Neuronal stem cell (in vitro differentiated cells): Measurements from ENCODE around the gene ZNF618.

ENCODE experiments used
- DNase-seq: peaks from one replicate; pipeline ENCODE4 v3.0.0-alpha.2; 2013; ENCODE audit warnings: low spot score
- H2AFZ ChIP-seq: one replicate; pipeline ENCODE4 v1.6.1; 2013; ENCODE audit warnings: mild to moderate bottlenecking, low read length, inconsistent platforms
- H2AK5ac ChIP-seq: 2 replicates; pipeline ENCODE4 v1.6.1; 2013; ENCODE audit warnings: low read depth, mild to moderate bottlenecking, inconsistent platforms, low read length, moderate library complexity, mixed read lengths
- H2BK120ac ChIP-seq: 2 replicates; pipeline ENCODE4 v1.6.1; 2013; ENCODE audit warnings: low read depth, mild to moderate bottlenecking, inconsistent platforms, low read length, moderate library complexity, mixed read lengths
- H2BK12ac ChIP-seq: one replicate; pipeline ENCODE4 v1.6.1; 2013; ENCODE audit warnings: low read length, inconsistent platforms
- H2BK15ac ChIP-seq: 2 replicates; pipeline ENCODE4 v1.6.1; 2013; ENCODE audit warnings: mild to moderate bottlenecking, low read length, inconsistent platforms, mixed read lengths
- H2BK5ac ChIP-seq: one replicate; pipeline ENCODE4 v1.6.1; 2013; ENCODE audit warnings: inconsistent platforms, mild to moderate bottlenecking, low read length, moderate library complexity
- H3K14ac ChIP-seq: one replicate; pipeline ENCODE4 v1.6.1; 2013; ENCODE audit warnings: low read length, inconsistent platforms
- H3K18ac ChIP-seq: 2 replicates; pipeline ENCODE4 v1.6.1; 2013; ENCODE audit warnings: low read length, inconsistent platforms
- H3K23ac ChIP-seq: 2 replicates; pipeline ENCODE4 v1.6.1; 2013; ENCODE audit warnings: low read depth, mild to moderate bottlenecking, mixed read lengths, low read length, inconsistent platforms; ENCODE audit not compliant: poor library complexity
- H3K27ac ChIP-seq: replicated peaks from 3 replicates; pipeline ENCODE4 v1.5.1; 2013; ENCODE audit warnings: low read length, inconsistent platforms
- H3K27me3 ChIP-seq, 3 experiments: 2 replicates each; pipeline ENCODE4 v1.6.1; 2013; ENCODE audit warnings: low read length in 3 of 3, mild to moderate bottlenecking in 2 of 3, inconsistent platforms in 1 of 3, low read depth in 1 of 3, mixed read lengths in 1 of 3, moderate library complexity in 1 of 3; ENCODE audit not compliant: control insufficient read depth in 3 of 3, insufficient read depth in 3 of 3
- H3K36me3 ChIP-seq, 2 donors: replicated peaks in 1 of 2; 2 replicates each; pipeline ENCODE4 v1.6.1; 2013; ENCODE audit warnings: low read length in 2 of 2; ENCODE audit not compliant: control insufficient read depth in 2 of 2, insufficient read depth in 2 of 2
- H3K4ac ChIP-seq: 2 replicates; pipeline ENCODE4 v1.6.1; 2013; ENCODE audit warnings: inconsistent platforms, mild to moderate bottlenecking, low read length, moderate library complexity
- H3K4me1 ChIP-seq, 2 donors: 1 replicate in 1 of 2; 2 replicates in 1 of 2; pipeline ENCODE4 v1.6.1; 2013; ENCODE audit warnings: low read length in 2 of 2, low read depth in 1 of 2; ENCODE audit not compliant: control insufficient read depth in 2 of 2, insufficient read depth in 1 of 2
- H3K4me2 ChIP-seq: one replicate; pipeline ENCODE4 v1.6.1; 2013; ENCODE audit warnings: mild to moderate bottlenecking, low read length, inconsistent platforms; ENCODE audit not compliant: insufficient read depth, poor library complexity, severe bottlenecking
- H3K4me3 ChIP-seq, 2 donors: 2 replicates each; pipeline ENCODE4 v1.5.1; 2013; ENCODE audit warnings: low read length in 2 of 2, mild to moderate bottlenecking in 2 of 2, inconsistent platforms in 1 of 2, moderate library complexity in 1 of 2
- H3K79me1 ChIP-seq: one replicate; pipeline ENCODE4 v1.6.1; 2013; ENCODE audit warnings: low read depth, mild to moderate bottlenecking, inconsistent platforms, low read length, moderate library complexity
- H3K9ac ChIP-seq: one replicate; pipeline ENCODE4 v1.6.1; 2013; ENCODE audit warnings: mild to moderate bottlenecking, low read depth, low read length, inconsistent platforms; ENCODE audit not compliant: poor library complexity
- H3K9me3 ChIP-seq, 2 donors: replicated peaks in 1 of 2; 2 replicates each; pipeline versions ENCODE3 to v1.6.1; 2013; ENCODE audit warnings: low read length in 2 of 2, mild to moderate bottlenecking in 2 of 2, inconsistent platforms in 1 of 2, low read depth in 1 of 2, mixed read lengths in 1 of 2, moderate library complexity in 1 of 2; ENCODE audit not compliant: control insufficient read depth in 2 of 2, insufficient read depth in 1 of 2
- H4K8ac ChIP-seq: one replicate; pipeline ENCODE4 v1.6.1; 2013; ENCODE audit warnings: low read depth, mild to moderate bottlenecking, inconsistent platforms, low read length, moderate library complexity
- H4K91ac ChIP-seq: one replicate; pipeline ENCODE4 v1.6.1; 2013; ENCODE audit warnings: low read length, low read depth, mild to moderate bottlenecking, inconsistent platforms; ENCODE audit not compliant: poor library complexity
- WGBS, 2 donors: extraction: QIAGEN DNeasy Blood & Tissue Kit; methylation state at CpG; one replicate each; pipeline ENCODE4 v1.1.7; 2013; ENCODE audit warnings: missing lambda C conversion rate in 2 of 2, mixed read lengths in 1 of 2; ENCODE audit not compliant: insufficient read length in 2 of 2, insufficient replicate concordance in 1 of 2; ENCODE audit errors: extremely low coverage in 2 of 2; 5-methylcytosine and 5-hydroxymethylcytosine counted together

ZNF618 gene

DNA sequence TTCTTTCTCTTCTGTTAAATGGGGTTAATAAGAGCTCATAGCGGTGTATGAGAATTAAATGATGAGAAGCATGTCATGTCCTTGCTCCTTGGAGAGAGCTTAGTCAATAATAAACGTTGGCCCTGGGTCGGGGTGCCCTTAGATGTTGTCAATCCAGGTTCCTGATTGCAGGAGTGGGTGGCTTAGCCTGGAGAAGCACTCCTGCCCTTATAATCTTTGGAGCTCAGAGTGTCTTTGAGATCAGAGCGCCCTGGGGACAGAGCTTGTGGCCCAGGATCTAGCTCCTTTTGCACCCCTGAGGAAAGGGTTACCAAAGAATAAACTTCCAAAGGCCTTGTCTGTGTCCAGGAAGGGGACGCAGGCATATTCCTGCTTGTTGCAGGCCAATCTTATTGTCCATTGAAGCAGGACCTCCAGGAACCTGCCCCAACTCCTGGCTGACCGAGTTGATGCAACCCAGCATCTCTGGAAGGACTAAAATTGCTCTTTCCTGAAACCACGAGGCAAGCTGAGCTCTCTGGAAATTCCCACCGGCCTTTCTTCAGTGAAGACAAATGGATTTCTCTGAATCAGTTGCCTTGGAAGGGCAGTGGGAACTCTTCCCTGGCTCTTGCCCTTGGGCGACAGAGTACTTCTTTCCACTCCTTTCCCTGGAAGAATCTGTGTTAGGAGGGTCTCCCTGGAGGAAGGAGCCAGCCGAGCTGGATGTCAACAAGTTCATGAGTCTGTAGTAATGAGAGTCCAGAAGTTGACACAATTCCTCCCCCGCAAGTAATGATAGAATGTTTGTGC is 208.4 kb downstream of the ZNF618 start:
- Histone ChIP-seq H3K9ac (no peak overlapping the region), H3K18ac (no peak overlapping the region), H2BK15ac (no peak overlapping the region), H3K27me3 (peaks cover 0 to 36% (median 0%) of the 10 kb centered on the region in 3 experiments), H3K4me1 (peaks cover 0 to 2% of the 10 kb centered on the region in 2 donors), H3K36me3 (no peaks in the 10 kb centered on the region), H3K9me3 (no peaks in the 10 kb centered on the region), H3K79me1 (no peaks in the 10 kb centered on the region), H2BK12ac (no peak overlapping the region), H2BK120ac (no peak overlapping the region), H3K4me2 (no peak overlapping the region), H3K27ac (no peak overlapping the region), H3K4me3 (no peak overlapping the region), H3K4ac (no peak overlapping the region), H4K8ac (no peak overlapping the region), H3K23ac (no peak overlapping the region), H4K91ac (no peak overlapping the region), H2AK5ac (no peak overlapping the region), H3K14ac (no peak overlapping the region), H2BK5ac (no peak overlapping the region), H2AFZ (no peak overlapping the region)
- DNase-seq: no peak
- WGBS, 2 donors: no CpG with 5 or more reads among the region's 11 CpGs

DNA sequence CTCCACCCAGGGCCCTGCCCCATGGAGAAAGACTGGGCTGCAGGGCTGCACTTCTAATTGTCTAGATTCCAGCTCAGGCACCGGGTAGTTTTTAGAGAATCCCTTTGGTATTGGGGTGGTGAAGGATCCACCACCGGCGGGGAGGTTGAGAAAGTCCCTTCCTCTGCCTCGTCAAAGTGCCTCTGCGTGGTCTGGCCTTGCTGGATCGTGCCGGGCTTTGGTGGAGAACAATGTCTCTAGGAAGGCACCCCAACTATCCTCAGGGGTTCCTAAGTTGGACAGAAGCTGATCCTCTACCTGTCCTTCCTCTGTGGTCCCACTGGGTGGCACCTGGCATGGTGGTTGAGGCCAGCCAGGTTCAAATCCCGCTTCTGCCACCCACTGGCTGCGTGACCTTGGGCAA is 209.3 kb downstream of the ZNF618 start:
- Histone ChIP-seq H3K4me1 (peaks cover 0 to 2% of the 10 kb centered on the region in 2 donors), H4K91ac (no peak overlapping the region), H3K36me3 (no peaks in the 10 kb centered on the region), H3K79me1 (no peaks in the 10 kb centered on the region), H3K18ac (no peak overlapping the region), H3K9me3 (no peaks in the 10 kb centered on the region), H2BK15ac (no peak overlapping the region), H2BK12ac (no peak overlapping the region), H3K23ac (no peak overlapping the region), H3K27ac (no peak overlapping the region), H3K4me2 (no peak overlapping the region), H2AK5ac (peak overlapping the region; percentile 30), H3K4me3 (no peak overlapping the region), H3K9ac (no peak overlapping the region), H3K27me3 (peaks cover 0 to 36% (median 0%) of the 10 kb centered on the region in 3 experiments), H4K8ac (no peak overlapping the region), H3K14ac (no peak overlapping the region), H3K4ac (no peak overlapping the region), H2AFZ (no peak overlapping the region), H2BK120ac (no peak overlapping the region), H2BK5ac (no peak overlapping the region)
- no CpG with 5 or more reads among the region's 9 CpGs for WGBS, 2 donors
- no peak for DNase-seq

DNA sequence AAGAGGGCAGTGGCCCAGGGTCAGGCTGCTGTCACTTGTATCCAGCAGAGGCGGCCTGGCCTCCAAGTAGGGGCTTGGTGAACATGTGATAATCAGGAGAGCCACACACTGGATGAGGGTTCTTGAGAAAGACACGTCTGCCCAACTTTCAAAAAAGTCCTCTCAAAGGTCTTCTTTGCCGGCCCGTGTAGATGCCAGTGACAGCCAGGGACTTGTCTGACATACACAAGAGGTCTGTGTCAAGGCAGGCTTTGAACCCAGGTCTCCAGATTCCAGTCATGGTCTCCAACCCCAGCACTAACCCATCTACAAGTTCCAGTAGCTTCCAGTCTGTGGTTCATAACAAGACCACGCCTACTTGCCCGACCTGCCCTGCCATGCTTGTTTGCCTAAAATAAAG is 209.9 kb downstream of the ZNF618 start:
- Histone ChIP-seq H2BK15ac (no peak overlapping the region), H3K79me1 (no peaks in the 10 kb centered on the region), H3K27me3 (peaks cover 0 to 36% (median 0%) of the 10 kb centered on the region in 3 experiments), H2AFZ (no peak overlapping the region), H4K8ac (no peak overlapping the region), H2BK12ac (no peak overlapping the region), H2AK5ac (no peak overlapping the region), H3K27ac (no peak overlapping the region), H3K9me3 (no peaks in the 10 kb centered on the region), H2BK120ac (no peak overlapping the region), H4K91ac (no peak overlapping the region), H3K9ac (no peak overlapping the region), H3K36me3 (no peaks in the 10 kb centered on the region), H3K4me1 (peaks cover 0 to 2% of the 10 kb centered on the region in 2 donors), H3K14ac (no peak overlapping the region), H3K4me2 (no peak overlapping the region), H3K4me3 (no peak overlapping the region), H3K23ac (no peak overlapping the region), H3K18ac (no peak overlapping the region), H3K4ac (no peak overlapping the region), H2BK5ac (no peak overlapping the region)
- DNase-seq: no peak
- no CpG with 5 or more reads among the region's 6 CpGs for WGBS, 2 donors

DNA sequence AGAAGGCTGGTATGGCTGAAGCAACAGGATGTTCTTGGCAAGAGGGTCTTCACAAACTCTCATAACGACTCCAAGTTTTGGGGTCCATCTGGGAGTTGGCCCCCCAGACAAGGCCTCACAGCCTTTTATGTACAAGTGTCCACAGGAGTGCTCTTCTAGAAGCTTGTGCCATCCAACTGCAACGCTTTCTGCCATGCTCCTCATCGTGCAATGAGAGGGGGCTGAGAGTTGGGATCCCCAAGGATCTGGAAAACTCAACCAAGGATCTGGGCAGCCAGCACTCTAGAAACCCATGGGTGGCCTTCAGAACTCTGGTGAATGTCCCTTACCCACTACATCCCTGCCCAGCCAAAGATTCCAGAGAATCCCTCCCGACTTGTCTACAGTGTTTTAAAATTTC is 210.5 kb downstream of the ZNF618 start:
- Histone ChIP-seq H3K36me3 (no peaks in the 10 kb centered on the region), H2BK5ac (no peak overlapping the region), H3K4ac (no peak overlapping the region), H2AFZ (no peak overlapping the region), H3K4me1 (peaks cover 0 to 2% of the 10 kb centered on the region in 2 donors), H3K9ac (no peak overlapping the region), H2BK120ac (no peak overlapping the region), H3K4me2 (no peak overlapping the region), H3K4me3 (no peak overlapping the region), H2AK5ac (no peak overlapping the region), H3K18ac (no peak overlapping the region), H3K79me1 (no peaks in the 10 kb centered on the region), H4K91ac (no peak overlapping the region), H3K9me3 (no peaks in the 10 kb centered on the region), H4K8ac (no peak overlapping the region), H2BK15ac (no peak overlapping the region), H3K27me3 (peaks cover 0 to 36% (median 0%) of the 10 kb centered on the region in 3 experiments), H2BK12ac (no peak overlapping the region), H3K14ac (no peak overlapping the region), H3K27ac (no peak overlapping the region), H3K23ac (no peak overlapping the region)
- no CpG with 5 or more reads among the region's 4 CpGs for WGBS, 2 donors
- DNase-seq: no peak
